Ureter (tissue), 1 donor: Measurements from ENCODE around the gene THUMPD3. TPM values are rescaled to one million over a fixed set of nuclear protein-coding genes. Genes with fewer than 3 reads are reported as not detected.
A peak's percentile ranks its signal among the peaks of the same experiment; 100 is the strongest.

Experiments used
- DNase-seq: peaks from one replicate; pipeline ENCODE4 v3.0.0-alpha.2; 2020; ENCODE audit warnings: low spot score
- total RNA-seq: library from RNA; stranded (reverse); gene quantifications from one replicate; pipeline ENCODE4 v1.2.4, GENCODE V29; 2023
- donor health status: DM: yes; HTN: yes; CAD: no.

THUMPD3 gene
- total RNA-seq, 1 donor from 2014 or later, result 45.0 TPM

DNA sequence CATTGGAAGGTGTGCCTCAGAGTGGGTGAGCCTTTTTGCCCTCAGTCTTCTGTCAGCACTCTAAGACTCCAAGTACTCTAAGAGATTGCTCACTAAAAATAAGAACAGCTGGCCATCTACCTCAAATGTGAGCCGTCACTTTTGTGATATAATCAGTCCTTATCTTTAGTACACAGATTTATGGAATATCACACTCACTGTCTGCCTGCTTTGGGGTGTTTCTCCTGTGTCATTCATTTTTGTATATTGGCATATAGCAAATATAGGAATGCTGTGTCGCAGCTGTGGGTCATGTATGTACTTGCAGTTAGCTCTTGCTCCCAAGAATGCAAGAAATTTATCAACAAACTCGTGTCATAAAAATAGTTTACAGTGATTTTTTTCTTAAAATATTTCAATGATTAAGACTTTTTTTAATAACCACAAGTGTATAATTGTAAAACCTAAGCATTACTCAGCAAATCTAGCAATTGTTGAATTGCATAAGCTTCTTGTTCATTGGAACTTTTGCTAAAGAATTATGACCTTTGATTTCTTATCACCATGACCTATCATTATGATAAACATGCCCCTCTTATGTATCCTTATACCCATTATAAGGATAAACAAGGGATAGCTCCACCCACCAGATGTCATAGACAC, 53.4 kb downstream of the THUMPD3 start:
- no peak for DNase-seq

DNA sequence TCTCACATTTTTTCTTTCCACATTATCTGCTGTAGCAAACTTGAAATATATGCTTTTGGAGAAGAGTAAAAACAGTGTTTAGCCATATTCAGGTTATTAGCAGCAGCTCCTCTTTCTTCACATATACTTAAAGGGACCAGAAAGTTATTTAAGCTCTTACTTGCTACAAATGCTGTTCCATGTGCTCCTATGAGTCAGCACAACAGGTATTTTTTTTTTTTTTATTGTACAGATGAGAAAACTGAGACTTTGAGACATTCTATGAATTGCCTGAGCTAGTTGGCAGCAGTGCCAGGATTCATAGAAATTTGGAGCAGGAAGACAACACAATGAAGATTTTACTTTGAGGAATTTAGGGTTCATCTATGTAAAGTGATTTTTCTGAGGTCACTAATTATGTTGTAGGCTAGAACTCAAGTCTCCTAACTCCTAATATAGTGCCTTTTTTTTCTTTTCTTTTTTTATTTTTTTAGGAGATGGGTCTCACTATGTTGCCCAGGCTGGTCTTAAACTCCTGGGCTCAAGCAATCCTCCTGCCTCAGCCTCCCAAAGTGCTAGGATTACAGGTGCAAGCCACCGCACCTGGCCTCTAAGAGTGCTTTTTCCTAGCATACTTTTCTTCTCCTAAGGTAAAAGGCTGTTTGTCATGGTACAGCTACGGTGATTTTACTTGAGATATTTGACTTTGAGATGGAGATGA, 58.1 kb downstream of the THUMPD3 start:
- DNase-seq, result no peak

DNA sequence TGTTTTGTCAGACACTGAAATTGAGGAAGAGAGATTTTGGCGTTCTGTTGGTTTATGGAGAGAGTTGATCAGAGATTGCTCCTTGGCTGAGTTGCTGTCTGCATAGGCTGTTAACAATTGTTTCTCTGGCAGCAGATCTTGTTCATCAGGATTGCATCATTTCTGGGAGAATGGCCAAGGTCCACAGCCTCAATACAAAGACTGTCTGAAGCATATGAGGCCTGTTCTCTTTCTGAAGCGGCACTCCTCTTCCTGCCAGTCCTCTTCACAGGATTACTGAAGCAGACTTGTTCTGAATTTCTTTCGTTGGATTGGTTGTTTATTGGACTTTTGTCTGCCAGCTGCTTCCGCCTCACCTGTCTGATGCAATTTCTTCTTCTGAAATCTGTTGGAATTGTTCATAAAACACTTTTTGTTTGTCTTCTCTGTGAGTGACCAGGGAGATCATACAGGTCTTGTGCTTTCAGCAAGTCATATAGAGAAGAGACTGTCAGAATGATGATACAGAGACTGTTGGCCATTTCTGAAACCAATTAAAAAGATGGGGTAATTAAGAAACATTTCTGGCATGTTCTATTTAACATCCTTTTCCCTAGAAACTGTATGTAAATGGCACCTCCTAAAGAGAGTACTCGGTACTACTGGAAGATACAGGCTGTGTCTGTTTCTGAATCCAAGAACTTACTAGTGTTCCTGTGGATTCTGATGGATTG, 60.0 kb downstream of the THUMPD3 start:
- peak; percentile 94 for DNase-seq

DNA sequence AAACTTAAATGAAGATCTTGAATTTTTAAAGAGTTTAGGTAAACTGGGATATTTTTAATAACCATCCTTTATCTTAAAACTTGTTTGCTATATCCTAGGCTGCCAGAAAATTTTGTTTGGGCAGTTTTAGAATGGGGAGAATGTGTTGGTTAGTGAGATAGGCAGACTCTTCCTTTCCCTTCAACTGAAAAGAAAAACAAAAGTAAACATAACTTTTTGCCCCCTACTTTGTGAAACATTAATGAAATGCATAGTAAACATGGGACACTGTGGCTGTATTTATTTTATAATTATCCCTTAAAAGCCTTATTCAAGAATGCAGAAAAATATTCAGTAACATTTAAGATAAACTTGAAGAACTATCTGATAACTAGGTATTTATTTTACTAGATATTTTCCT, 65.6 kb downstream of the THUMPD3 start:
- DNase-seq, result no peak

DNA sequence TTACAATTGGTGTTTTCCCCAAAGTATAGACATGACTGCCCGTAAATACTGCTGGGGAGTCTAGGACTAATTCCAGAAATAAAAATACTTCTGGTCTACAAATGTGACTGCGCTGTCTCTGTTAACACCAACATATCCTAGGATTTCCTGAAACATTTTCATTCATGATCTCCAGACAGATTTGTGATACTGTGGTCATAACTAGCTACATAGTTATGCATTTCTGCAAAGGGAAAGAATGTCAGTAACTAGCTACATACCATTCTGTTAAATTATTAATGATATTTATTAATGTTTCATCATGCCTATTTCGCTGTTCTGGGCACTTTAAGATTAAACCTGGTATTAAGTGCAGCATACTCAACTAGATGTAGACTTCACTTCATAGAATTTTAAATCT, 67.9 kb downstream of the THUMPD3 start:
- no peak for DNase-seq

DNA sequence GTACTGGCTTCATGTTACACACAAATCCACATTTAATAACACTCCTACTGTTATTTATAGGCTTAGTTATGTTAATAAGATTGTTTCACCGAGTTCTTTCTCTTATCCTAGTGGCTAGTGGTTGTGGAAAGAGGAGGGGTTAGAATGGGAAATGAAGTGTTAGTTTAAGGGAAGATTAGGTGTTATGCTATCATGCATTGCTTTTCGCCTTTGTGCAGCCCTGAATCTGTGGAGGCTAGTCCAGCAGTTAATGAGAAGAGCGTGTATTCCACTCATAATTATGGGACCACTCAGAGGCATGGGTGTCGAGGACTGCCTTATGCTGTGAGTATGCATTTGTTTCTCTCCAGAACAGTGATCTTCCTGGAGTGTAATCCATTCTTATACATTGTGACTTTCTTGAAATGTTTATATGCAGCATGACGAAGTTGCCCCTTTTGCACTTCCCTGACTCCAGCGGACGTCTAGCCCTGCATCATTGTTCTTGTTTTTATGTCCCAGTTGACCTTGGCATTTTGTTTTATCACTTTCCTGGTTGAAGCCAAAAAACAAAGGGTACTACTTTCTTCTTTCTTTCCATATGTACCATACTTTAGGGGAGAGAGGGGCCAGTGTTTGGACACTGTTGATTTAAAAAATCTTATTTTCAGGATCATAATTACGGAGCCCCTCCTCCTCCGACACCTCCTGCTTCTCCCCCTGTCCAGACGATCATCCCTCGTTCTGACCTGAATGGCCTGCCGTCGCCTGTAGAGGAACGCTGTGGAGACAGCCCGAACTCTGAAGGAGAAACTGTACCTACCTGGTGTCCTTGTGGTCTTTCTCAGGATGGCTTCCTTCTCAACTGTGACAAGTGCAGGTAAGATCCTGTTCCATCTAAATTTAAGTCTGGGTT, 71.0 kb downstream of the THUMPD3 start:
- DNase-seq, result no peak

DNA sequence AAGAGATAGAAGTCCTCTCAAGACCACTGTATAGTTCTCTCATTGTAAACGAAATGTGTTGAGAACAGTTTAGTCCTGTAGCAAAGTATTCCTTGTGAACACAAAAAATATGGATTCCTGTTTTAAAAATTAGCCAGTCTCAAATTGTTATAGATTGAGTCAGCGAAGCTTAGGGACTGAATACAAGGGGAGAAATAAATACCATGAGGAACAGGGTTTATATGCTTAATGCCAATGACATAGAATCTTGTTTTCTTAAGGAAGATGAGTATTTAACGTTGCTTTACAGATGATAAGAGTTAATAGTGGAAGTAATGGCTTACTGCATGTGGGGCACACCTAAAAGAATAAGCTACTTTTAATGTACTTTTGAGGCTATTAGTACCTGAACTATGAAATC, 72.5 kb downstream of the THUMPD3 start:
- no peak for DNase-seq

Other genes with a start within 250 kb of the THUMPD3 start
- gene SRGAP3, start 113.4 kb upstream of the THUMPD3 start, total RNA-seq, result 51.2 TPM
- 182 TPM for gene SETD5, start 34.6 kb downstream of the THUMPD3 start, total RNA-seq
- not detected for gene LHFPL4, start 190.8 kb downstream of the THUMPD3 start, total RNA-seq